GM08714 (cell line): ENCODE data around the gene SUPT3H.
"Not testable (repeated sequence)": the region's sequence is repeated elsewhere in the genome, so short reads cannot be mapped to it uniquely, and the experiment has no call there.

Source experiments
- H3K4me3 ChIP-seq: fragments of 200-500 bp; sonication (Bioruptor generic); 2 replicates; pipeline ENCODE4 v1.5.1; 2014; ENCODE audit warnings: mild to moderate bottlenecking, low read length, inconsistent platforms
- ZNF274 ChIP-seq: IDR thresholded peaks from 2 replicates; pipeline ENCODE4 v1.6.1; 2012; ENCODE audit warnings: mild to moderate bottlenecking, low read depth, low read length

The SUPT3H gene

DNA sequence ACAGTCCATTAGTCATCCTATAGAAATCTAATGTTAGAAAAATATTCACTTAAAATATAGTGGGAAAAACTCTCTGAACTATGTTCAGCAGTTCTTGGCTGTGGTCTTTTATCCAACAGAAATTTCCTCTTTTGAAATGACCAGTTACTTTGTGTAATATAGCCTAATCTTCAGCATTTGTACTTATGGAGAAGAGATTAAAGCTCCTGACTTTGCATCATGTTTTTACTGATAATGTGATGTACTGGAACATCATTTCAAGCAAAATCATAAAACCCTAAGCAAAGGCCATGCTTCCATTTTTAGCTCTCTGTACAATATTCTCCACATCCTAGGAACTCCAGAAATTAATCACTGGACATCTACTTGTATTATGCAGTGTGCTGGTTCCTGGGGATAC lies 480.4 kb downstream of the SUPT3H start:
- no peak for TF ChIP-seq ZNF274
- no peak overlapping the region for H3K4me3 ChIP-seq

DNA sequence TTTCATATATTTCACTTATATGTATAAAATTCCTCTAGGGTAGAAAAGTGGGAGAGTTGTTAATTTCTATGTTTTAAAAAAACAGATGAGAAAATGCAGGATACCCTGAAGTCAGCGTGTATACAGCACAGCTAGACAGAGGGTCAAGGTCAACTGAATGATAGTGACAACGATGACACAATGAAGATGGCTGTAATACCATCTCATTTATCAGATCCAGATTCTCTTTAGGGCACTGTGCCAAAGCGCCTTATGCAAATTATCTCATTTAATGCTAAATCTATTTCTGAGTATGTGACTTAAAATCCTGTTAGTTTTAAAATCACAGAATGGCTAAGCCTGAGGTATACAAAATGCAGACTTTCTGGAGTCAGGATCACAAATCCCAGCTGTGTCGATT lies 481.0 kb downstream of the SUPT3H start:
- TF ChIP-seq ZNF274, result no peak

DNA sequence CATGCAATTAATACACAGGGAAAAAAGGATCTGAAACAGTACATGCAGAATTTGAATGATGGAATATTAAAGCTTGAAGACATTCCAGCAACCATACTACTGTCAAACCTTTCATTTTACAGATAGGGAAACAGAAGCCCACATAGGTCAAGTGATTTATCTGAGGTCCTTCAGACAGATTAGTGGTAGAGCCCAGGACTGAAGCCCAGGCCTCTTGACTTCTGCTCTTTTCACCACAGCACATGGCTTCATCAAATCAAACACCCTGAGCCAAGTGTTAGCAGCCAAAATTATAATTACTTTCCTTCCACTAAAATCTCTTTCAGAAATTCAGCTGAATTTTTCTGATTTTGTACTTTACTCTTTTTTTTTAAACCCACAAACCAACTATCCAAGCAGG lies 485.2 kb downstream of the SUPT3H start:
- no peak for TF ChIP-seq ZNF274
- no peak overlapping the region for H3K4me3 ChIP-seq

More for the DNA sequence above, 481.0 kb downstream of the SUPT3H start:
- H3K4me3 ChIP-seq, result no peak overlapping the region

DNA sequence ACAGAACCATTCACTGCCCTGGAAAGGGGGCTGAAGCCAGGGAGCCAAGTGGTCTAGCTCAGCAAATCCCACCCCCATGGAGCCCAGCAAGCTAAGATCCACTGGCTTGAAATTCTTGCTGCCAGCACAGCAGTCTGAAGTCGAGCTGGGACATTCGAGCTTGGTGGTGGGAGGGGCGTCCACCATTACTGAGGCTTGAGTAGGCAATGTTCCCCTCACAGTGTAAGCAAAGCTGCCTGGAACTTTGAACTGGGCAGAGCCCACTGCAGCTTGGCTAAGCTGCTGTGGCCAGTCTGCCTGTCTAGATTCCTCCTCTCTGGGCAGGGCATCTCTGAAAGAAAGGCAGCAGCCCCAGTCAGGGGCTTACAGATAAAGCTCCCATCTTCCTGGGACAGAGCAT lies 498.7 kb downstream of the SUPT3H start:
- not testable (repeated sequence) for H3K4me3 ChIP-seq

GRCh38 chr6:44876638-44877037 lies 501.1 kb downstream of the SUPT3H start:
- H3K4me3 ChIP-seq, result not testable (repeated sequence)

GRCh38 chr6:44869321-44869897 lies 508.3 kb downstream of the SUPT3H start:
- H3K4me3 ChIP-seq, result peak overlapping the region; percentile 8; the same call in 1 of the 2 replicates
- TF ChIP-seq ZNF274, result no peak

GRCh38 chr6:44868910-44869309 lies 508.8 kb downstream of the SUPT3H start:
- peak overlapping the region; percentile 8; the same call in 1 of the 2 replicates for H3K4me3 ChIP-seq
- TF ChIP-seq ZNF274, result no peak

DNA sequence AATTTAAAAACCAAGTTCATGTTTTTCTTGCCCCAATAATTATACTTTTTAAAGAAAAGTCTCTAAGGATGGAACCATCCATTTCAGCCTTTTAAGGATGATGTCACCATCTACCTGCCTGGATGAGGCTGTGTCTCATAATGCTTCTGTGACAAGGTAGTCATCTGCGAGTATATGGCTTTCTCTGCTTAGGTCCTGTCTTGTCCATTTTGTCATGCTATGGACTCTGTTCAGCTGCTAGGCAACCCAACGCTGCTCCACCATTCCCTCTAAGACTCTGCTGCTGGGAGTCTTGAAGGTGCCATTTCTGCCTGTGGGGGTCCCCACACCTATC lies 509.4 kb downstream of the SUPT3H start:
- peak overlapping the region; percentile 8; the same call in 1 of the 2 replicates for H3K4me3 ChIP-seq
- no peak for TF ChIP-seq ZNF274

- no peak for TF ChIP-seq ZNF274
- H3K4me3 ChIP-seq, result no peak overlapping the region
Observed at GRCh38 chr6:44867571-44868334, 510.0 kb downstream of the SUPT3H start.

DNA sequence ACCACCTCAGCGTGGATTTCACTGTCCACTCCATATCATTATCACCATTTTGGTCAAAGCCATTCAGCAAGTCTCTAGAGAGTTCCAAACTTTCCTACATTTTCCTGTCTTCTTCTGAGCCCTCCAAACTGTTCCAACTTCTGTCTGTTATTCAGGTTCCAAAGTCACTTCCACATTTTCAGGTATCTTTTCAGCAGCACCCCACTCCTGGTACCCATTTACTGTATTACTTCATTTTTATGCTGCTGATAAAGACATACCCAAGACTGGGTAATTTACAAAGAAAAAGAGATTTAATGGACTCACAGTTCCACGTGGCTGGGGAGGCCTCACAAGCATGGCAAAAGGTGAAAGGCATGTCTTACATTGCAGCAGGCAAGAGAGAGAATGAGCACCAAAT lies 512.5 kb downstream of the SUPT3H start:
- not testable (repeated sequence) for H3K4me3 ChIP-seq

DNA sequence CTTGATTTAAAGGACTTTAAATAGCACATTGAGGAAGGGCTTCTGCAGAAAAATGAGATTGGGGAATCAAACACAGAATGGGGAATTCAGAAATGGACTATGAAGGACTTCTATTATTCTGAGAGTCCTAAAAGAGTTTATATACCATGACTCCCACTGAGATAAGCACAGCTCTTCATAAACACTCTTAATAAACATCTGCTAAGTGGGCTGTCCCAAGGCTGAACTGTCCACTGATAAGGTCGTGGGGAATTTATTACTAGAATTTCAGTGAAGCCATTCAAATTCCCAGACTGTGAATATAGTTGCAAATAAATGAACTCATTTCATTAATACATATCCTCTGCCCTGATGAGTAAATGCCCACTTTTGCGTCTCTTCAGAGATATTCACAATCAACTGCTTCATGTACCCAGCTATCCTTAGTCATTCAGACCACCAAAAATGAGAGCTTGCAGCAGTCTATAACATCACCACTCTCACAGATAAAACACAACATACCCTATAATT lies 517.8 kb downstream of the SUPT3H start:
- no peak overlapping the region for H3K4me3 ChIP-seq
- no peak for TF ChIP-seq ZNF274

- no peak for TF ChIP-seq ZNF274
Observed at GRCh38 chr6:44858998-44859397, 518.7 kb downstream of the SUPT3H start.

GRCh38 chr6:44856479-44856878 lies 521.3 kb downstream of the SUPT3H start:
- TF ChIP-seq ZNF274, result no peak
- no peak overlapping the region for H3K4me3 ChIP-seq

More at GRCh38 chr6:44858998-44859397, 518.7 kb downstream of the SUPT3H start:
- H3K4me3 ChIP-seq, result no peak overlapping the region

DNA sequence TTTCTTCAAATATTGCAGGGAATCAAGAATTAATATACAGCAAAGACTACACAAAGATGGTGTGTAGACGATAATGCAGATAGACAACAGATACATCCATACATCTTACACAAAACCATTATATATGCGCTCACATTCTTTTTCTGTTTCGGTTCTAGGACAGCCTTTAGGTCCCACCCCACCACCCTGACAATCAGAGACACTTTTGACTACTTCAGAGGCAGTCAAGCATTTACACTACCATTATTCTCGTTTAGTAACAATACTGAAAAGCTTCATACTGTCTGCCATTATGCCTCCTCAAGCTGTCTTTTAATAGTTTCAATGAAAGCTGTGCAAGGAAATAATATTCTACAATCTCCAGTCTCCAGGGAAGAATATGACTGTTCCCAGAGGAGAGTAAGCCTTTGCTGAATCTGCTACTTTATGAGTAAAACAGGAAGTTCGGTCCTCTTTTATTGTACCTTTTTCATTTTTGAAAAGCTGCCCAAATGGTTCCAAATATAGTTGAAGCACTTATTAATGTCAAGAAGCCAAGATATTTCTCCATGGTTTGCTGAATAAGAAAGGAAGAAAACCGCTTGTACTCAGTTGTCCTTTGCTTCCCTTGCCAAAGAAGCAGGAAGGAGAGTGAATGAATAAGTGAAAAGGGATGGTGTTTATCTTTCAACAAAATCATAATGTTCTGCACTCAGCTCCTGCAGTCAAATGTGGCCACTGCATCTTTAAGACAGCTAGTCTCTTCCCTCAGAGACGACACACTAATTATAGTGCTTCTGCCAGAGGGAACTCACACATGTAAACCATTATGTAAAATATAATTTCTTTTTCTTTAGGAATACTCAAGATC lies 521.9 kb downstream of the SUPT3H start:
- H3K4me3 ChIP-seq, result no peak overlapping the region
- TF ChIP-seq ZNF274, result no peak
